Thymus (tissue), 11 donors: ENCODE data around the gene SYNPO. TPM values are rescaled to one million over a fixed set of nuclear protein-coding genes. Genes with fewer than 3 reads are reported as not detected.

Experiments
- DNase-seq, 9 donors: peaks; one replicate each; pipeline ENCODE4 v3.0.0-alpha.2; 2013; ENCODE audit warnings: low spot score in 9 of 9, low read depth in 6 of 9, missing footprints in 1 of 9
- H3K27ac ChIP-seq, 2 donors: one replicate each; pipeline ENCODE4 v1.5.1; 2013; ENCODE audit warnings: control low read depth in 1 of 2, low read depth in 1 of 2, low read length in 1 of 2, mild to moderate bottlenecking in 1 of 2, moderate library complexity in 1 of 2
- H3K27me3 ChIP-seq, 2 donors: one replicate each; pipeline ENCODE4 v1.5.1; 2013; ENCODE audit warnings: low read length in 1 of 2; ENCODE audit not compliant: control insufficient read depth in 2 of 2, insufficient read depth in 1 of 2
- H3K36me3 ChIP-seq, 2 donors: one replicate each; pipeline ENCODE4 v1.5.1; 2013; ENCODE audit warnings: low read length in 1 of 2, mild to moderate bottlenecking in 1 of 2, moderate library complexity in 1 of 2; ENCODE audit not compliant: control insufficient read depth in 2 of 2, insufficient read depth in 2 of 2
- H3K4me1 ChIP-seq, 2 donors: one replicate each; pipeline ENCODE4 v1.5.1; 2013; ENCODE audit warnings: low read length in 2 of 2; ENCODE audit not compliant: control insufficient read depth in 2 of 2, insufficient read depth in 2 of 2
- H3K4me3 ChIP-seq, 2 donors: one replicate each; pipeline ENCODE4 v1.5.1; 2013; ENCODE audit warnings: low read length in 2 of 2, control low read depth in 1 of 2, mild to moderate bottlenecking in 1 of 2
- H3K9me3 ChIP-seq, 2 donors: one replicate each; pipeline ENCODE4 v1.5.1; 2013; ENCODE audit warnings: low read length in 1 of 2, mild to moderate bottlenecking in 1 of 2; ENCODE audit not compliant: control insufficient read depth in 2 of 2, insufficient read depth in 1 of 2
- WGBS: extraction: QIAGEN DNeasy Blood & Tissue Kit; methylation state at CpG from one replicate; pipeline ENCODE4 v1.1.7; 2013; 5-methylcytosine and 5-hydroxymethylcytosine counted together
- polyA plus RNA-seq: library from polyadenylated mRNA; stranded (reverse); fragments of 200-250 nt; gene quantifications from one replicate; pipeline ENCODE4 v1.2.3, GENCODE V29; 2013
- total RNA-seq: library from RNA; stranded (reverse); fragments of 120-200 nt; gene quantifications from one replicate; pipeline ENCODE4 v1.2.4, GENCODE V29; 2013
- donor health status: healthy.

Gene SYNPO
- total and polyA plus RNA-seq, 2 donors: 1.5 to 10.0 TPM

GRCh38 chr5:150604894-150605440, 35.5 kb upstream of the SYNPO start:
- H3K27ac ChIP-seq: no peak overlapping the region
- no peaks in the 10 kb centered on the region for H3K9me3 ChIP-seq
- H3K4me3 ChIP-seq: no peak overlapping the region
- H3K4me1 ChIP-seq: peaks cover 0 to 5% of the 10 kb centered on the region in 2 donors
- no peaks in the 10 kb centered on the region for H3K36me3 ChIP-seq
- WGBS: 97% methylated on average over 6 of the region's 6 CpGs
- no peaks in the 10 kb centered on the region for H3K27me3 ChIP-seq
- DNase-seq: no peak

- no peak overlapping the region for H3K27ac ChIP-seq
- H3K36me3 ChIP-seq: no peaks in the 10 kb centered on the region
- H3K4me3 ChIP-seq: no peak overlapping the region
- 93% methylated on average over 6 of the region's 6 CpGs for WGBS
- H3K4me1 ChIP-seq: peaks cover 0 to under 1% of the 10 kb centered on the region in 2 donors
- DNase-seq: no peak
- no peaks in the 10 kb centered on the region for H3K27me3 ChIP-seq
- no peaks in the 10 kb centered on the region for H3K9me3 ChIP-seq
These were observed 34.9 kb upstream of the SYNPO start for GRCh38 chr5:150605546-150605945.

GRCh38 chr5:150606476-150606875, 34.0 kb upstream of the SYNPO start:
- Histone ChIP-seq H3K36me3 (no peaks in the 10 kb centered on the region), H3K4me3 (no peak overlapping the region), H3K27ac (no peak overlapping the region), H3K9me3 (no peaks in the 10 kb centered on the region), H3K4me1 (no peaks in the 10 kb centered on the region), H3K27me3 (no peaks in the 10 kb centered on the region)
- DNase-seq: no peak
- 91% methylated on average over 9 of the region's 9 CpGs for WGBS

DNA sequence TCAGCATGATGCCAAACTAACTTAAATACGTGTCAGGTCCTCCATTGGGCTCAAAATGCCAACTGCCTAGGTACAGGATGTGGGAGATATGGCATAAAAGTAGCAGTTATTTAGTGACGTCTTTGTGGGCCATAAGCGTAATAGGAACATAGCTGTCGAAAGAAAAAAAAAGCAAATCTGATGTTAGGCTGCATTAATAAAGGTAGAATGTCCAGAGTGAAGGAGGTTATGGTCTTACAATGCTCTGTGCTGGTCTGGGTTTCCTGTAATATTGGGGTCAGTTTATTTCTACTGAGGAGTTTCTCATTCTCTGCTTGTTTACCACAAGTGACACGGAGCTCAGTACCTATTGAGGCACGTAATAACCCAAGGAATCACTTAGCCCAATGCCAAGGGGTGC, 33.4 kb upstream of the SYNPO start:
- H3K36me3 ChIP-seq: no peaks in the 10 kb centered on the region
- H3K27me3 ChIP-seq: no peaks in the 10 kb centered on the region
- no peaks in the 10 kb centered on the region for H3K4me1 ChIP-seq
- DNase-seq: no peak
- H3K27ac ChIP-seq: no peak overlapping the region
- 94% methylated on average over 6 of the region's 6 CpGs for WGBS
- H3K4me3 ChIP-seq: no peak overlapping the region
- H3K9me3 ChIP-seq: no peaks in the 10 kb centered on the region

GRCh38 chr5:150607991-150608390, 32.5 kb upstream of the SYNPO start:
- no peaks in the 10 kb centered on the region for H3K27me3 ChIP-seq
- no peaks in the 10 kb centered on the region for H3K9me3 ChIP-seq
- no peaks in the 10 kb centered on the region for H3K36me3 ChIP-seq
- H3K4me1 ChIP-seq: no peaks in the 10 kb centered on the region
- H3K27ac ChIP-seq: no peak overlapping the region
- 98% methylated on average over 4 of the region's 4 CpGs for WGBS
- DNase-seq: no peak
- H3K4me3 ChIP-seq: no peak overlapping the region

- WGBS: 78% methylated on average over 5 of the region's 5 CpGs
- H3K36me3 ChIP-seq: no peaks in the 10 kb centered on the region
- H3K27ac ChIP-seq: no peak overlapping the region
- H3K4me1 ChIP-seq: no peaks in the 10 kb centered on the region
- H3K9me3 ChIP-seq: no peaks in the 10 kb centered on the region
- no peak overlapping the region for H3K4me3 ChIP-seq
- H3K27me3 ChIP-seq: no peaks in the 10 kb centered on the region
- DNase-seq: no peak
These were observed 31.5 kb upstream of the SYNPO start for GRCh38 chr5:150608991-150609390.

- WGBS: 86% methylated on average over 7 of the region's 7 CpGs
- Histone ChIP-seq H3K4me3 (no peak overlapping the region), H3K27ac (no peak overlapping the region), H3K9me3 (no peaks in the 10 kb centered on the region), H3K27me3 (peaks cover 0 to under 1% of the 10 kb centered on the region in 2 donors), H3K36me3 (no peaks in the 10 kb centered on the region), H3K4me1 (peaks cover 0 to 6% of the 10 kb centered on the region in 2 donors)
- no peak for DNase-seq
These were observed 30.4 kb upstream of the SYNPO start for GRCh38 chr5:150609843-150610584.

- no peak for DNase-seq
- H3K27me3 ChIP-seq: peaks cover 0 to 6% of the 10 kb centered on the region in 2 donors
- H3K9me3 ChIP-seq: no peaks in the 10 kb centered on the region
- peaks cover 0 to 14% of the 10 kb centered on the region in 2 donors for H3K4me1 ChIP-seq
- no peaks in the 10 kb centered on the region for H3K36me3 ChIP-seq
- H3K27ac ChIP-seq: no peak overlapping the region
- H3K4me3 ChIP-seq: no peak overlapping the region
- 93% methylated on average over 6 of the region's 6 CpGs for WGBS
These were observed 29.4 kb upstream of the SYNPO start for GRCh38 chr5:150611026-150611425.

- 94% methylated on average over 4 of the region's 4 CpGs for WGBS
These were observed 28.1 kb upstream of the SYNPO start for GRCh38 chr5:150612405-150612804.

More at GRCh38 chr5:150612405-150612804, 28.1 kb upstream of the SYNPO start:
- Histone ChIP-seq H3K4me3 (no peak overlapping the region), H3K4me1 (peaks cover 0 to 18% of the 10 kb centered on the region in 2 donors), H3K27ac (no peak overlapping the region), H3K36me3 (no peaks in the 10 kb centered on the region), H3K27me3 (peaks cover 0 to 6% of the 10 kb centered on the region in 2 donors), H3K9me3 (no peaks in the 10 kb centered on the region)
- DNase-seq: no peak
